Measurements from ENCODE around the gene ICAM4. TPM values are rescaled to one million over a fixed set of nuclear protein-coding genes. Genes with fewer than 3 reads are reported as not detected.
A peak's percentile ranks its signal among the peaks of the same experiment; 100 is the strongest.

The ICAM4 gene
- total RNA-seq, 1 donor from 2014 or later, result not detected

GRCh38 chr19:10284065-10284959 is 2.4 kb upstream of the ICAM4 start:
- TF ChIP-seq CTCF (IDR thresholded peaks at IDR 0.05), result no peak
- H3K27me3 Mint-ChIP-seq (ENCODE audit: unreplicated experiment), result peaks cover 11% of the 10 kb centered on the region
- H3K9me3 Mint-ChIP-seq (ENCODE audit: unreplicated experiment), result no peaks in the 10 kb centered on the region
- DNase-seq (ENCODE audit: extremely low spot score, unreplicated experiment), result no peak
- H3K36me3 Mint-ChIP-seq (ENCODE audit: unreplicated experiment), result peaks cover 17% of the 10 kb centered on the region
- H3K4me1 Mint-ChIP-seq (ENCODE audit: unreplicated experiment), result peaks cover 12% of the 10 kb centered on the region
- no peak overlapping the region for H3K27ac Mint-ChIP-seq (ENCODE audit: unreplicated experiment)
- no peak overlapping the region for H3K4me3 Mint-ChIP-seq (ENCODE audit: unreplicated experiment)

- no peak for DNase-seq (ENCODE audit: extremely low spot score, unreplicated experiment)
- peaks cover 13% of the 10 kb centered on the region for H3K4me1 Mint-ChIP-seq (ENCODE audit: unreplicated experiment)
- no peak overlapping the region for H3K4me3 Mint-ChIP-seq (ENCODE audit: unreplicated experiment)
- H3K27me3 Mint-ChIP-seq (ENCODE audit: unreplicated experiment), result peaks cover 11% of the 10 kb centered on the region
- peaks cover 14% of the 10 kb centered on the region for H3K36me3 Mint-ChIP-seq (ENCODE audit: unreplicated experiment)
- TF ChIP-seq CTCF (IDR thresholded peaks at IDR 0.05), result no peak
- H3K9me3 Mint-ChIP-seq (ENCODE audit: unreplicated experiment), result no peaks in the 10 kb centered on the region
- no peak overlapping the region for H3K27ac Mint-ChIP-seq (ENCODE audit: unreplicated experiment)
These were observed 1.8 kb upstream of the ICAM4 start for GRCh38 chr19:10284960-10285278.

- Mint-ChIP-seq H3K27ac (ENCODE audit: unreplicated experiment) (no peak overlapping the region), H3K4me1 (ENCODE audit: unreplicated experiment) (peaks cover 18% of the 10 kb centered on the region), H3K27me3 (ENCODE audit: unreplicated experiment) (peaks cover 16% of the 10 kb centered on the region), H3K9me3 (ENCODE audit: unreplicated experiment) (no peaks in the 10 kb centered on the region), H3K4me3 (ENCODE audit: unreplicated experiment) (no peak overlapping the region), H3K36me3 (ENCODE audit: unreplicated experiment) (peaks cover 13% of the 10 kb centered on the region)
- no peak for TF ChIP-seq CTCF (IDR thresholded peaks at IDR 0.05)
- DNase-seq (ENCODE audit: extremely low spot score, unreplicated experiment), result no peak
These were observed 1.4 kb upstream of the ICAM4 start for GRCh38 chr19:10285393-10285792.

- Mint-ChIP-seq H3K27me3 (ENCODE audit: unreplicated experiment) (peaks cover 47% of the 10 kb centered on the region), H3K36me3 (ENCODE audit: unreplicated experiment) (peaks cover 10% of the 10 kb centered on the region), H3K9me3 (ENCODE audit: unreplicated experiment) (no peaks in the 10 kb centered on the region), H3K4me1 (ENCODE audit: unreplicated experiment) (peaks cover 44% of the 10 kb centered on the region), H3K4me3 (ENCODE audit: unreplicated experiment) (peak overlapping the region; percentile 72), H3K27ac (ENCODE audit: unreplicated experiment) (no peak overlapping the region)
- TF ChIP-seq CTCF (IDR thresholded peaks at IDR 0.05), result no peak
- no peak for DNase-seq (ENCODE audit: extremely low spot score, unreplicated experiment)
These were observed 2.0 kb downstream of the ICAM4 start for GRCh38 chr19:10288662-10289166.

- Mint-ChIP-seq H3K27me3 (ENCODE audit: unreplicated experiment) (peaks cover 53% of the 10 kb centered on the region), H3K4me3 (ENCODE audit: unreplicated experiment) (peak overlapping the region; percentile 72)
These were observed 2.5 kb downstream of the ICAM4 start for GRCh38 chr19:10289167-10289835.

More at GRCh38 chr19:10289167-10289835, 2.5 kb downstream of the ICAM4 start:
- TF ChIP-seq CTCF (IDR thresholded peaks at IDR 0.05), result no peak
- Mint-ChIP-seq H3K4me1 (ENCODE audit: unreplicated experiment) (peaks cover 44% of the 10 kb centered on the region), H3K27ac (ENCODE audit: unreplicated experiment) (no peak overlapping the region), H3K36me3 (ENCODE audit: unreplicated experiment) (peaks cover 10% of the 10 kb centered on the region), H3K9me3 (ENCODE audit: unreplicated experiment) (no peaks in the 10 kb centered on the region)
- DNase-seq (ENCODE audit: extremely low spot score, unreplicated experiment), result peak; percentile 84
